HEK293 (cell line): ENCODE data around the gene PCDHA8.
"Not testable (repeated sequence)": the region's sequence is repeated elsewhere in the genome, so short reads cannot be mapped to it uniquely, and the experiment has no call there.

Experiments used
- CTCF ChIA-PET: fragments of 350-600 bp; formaldehyde crosslinking; extraction: SDS; loops from one replicate; lab custom pipeline; 2021; ENCODE audit warnings: antibody characterized with exemption; lab: Yijun Ruan, JAX
- POLR2A ChIA-PET: fragments of 300-600 bp; formaldehyde crosslinking; extraction: SDS; loops from one replicate; lab custom pipeline; 2020; ENCODE audit warnings: antibody characterized with exemption, inconsistent platforms; lab: Yijun Ruan, JAX
- H3K27ac ChIP-seq: fragments of 200-500 bp; sonication (Bioruptor generic); 2 replicates; pipeline ENCODE4 v1.5.1; 2014; ENCODE audit warnings: low read depth, low read length, control low read depth, inconsistent platforms; ENCODE audit errors: extremely low read depth
- H3K36me3 ChIP-seq, 2 experiments: fragments of 200-500 bp in 1 of 2; sonication (Bioruptor generic) in 1 of 2; 1 replicate in 1 of 2; 2 replicates in 1 of 2; pipeline ENCODE4 v1.5.1; 2014 to 2017; ENCODE audit warnings: inconsistent platforms in 2 of 2, low read length in 2 of 2; ENCODE audit not compliant: control insufficient read depth in 2 of 2, insufficient read depth in 1 of 2
- H3K4me1 ChIP-seq: fragments of 200-500 bp; sonication (Bioruptor generic); 2 replicates; pipeline ENCODE4 v1.5.1; 2014; ENCODE audit warnings: mild to moderate bottlenecking, low read length, inconsistent platforms; ENCODE audit not compliant: control insufficient read depth, insufficient read depth
- H3K4me3 ChIP-seq: 2 replicates; pipeline ENCODE4 v1.5.1; 2011; ENCODE audit warnings: low read depth, mild to moderate bottlenecking, control low read depth, low read length, moderate library complexity
- H3K9me3 ChIP-seq: fragments of 200-500 bp; sonication (Bioruptor generic); 2 replicates; pipeline ENCODE4 v1.5.1; 2014; ENCODE audit warnings: low read depth, low read length, inconsistent platforms; ENCODE audit not compliant: control insufficient read depth, insufficient read depth
- CTCF ChIP-seq: fragments of 450-650 bp; formaldehyde crosslinking; IDR thresholded peaks from 2 replicates; pipeline ENCODE4 v1.5.1; 2016; ENCODE audit warnings: missing biosample characterization, missing genetic modification characterization
- IKZF3 ChIP-seq: fragments of 450-650 bp; IDR thresholded peaks from 2 replicates; pipeline ENCODE4 v1.5.0; 2018; ENCODE audit warnings: missing biosample characterization, mild to moderate bottlenecking, missing genetic modification characterization, moderate library complexity
- INSM2 ChIP-seq: fragments of 450-650 bp; formaldehyde crosslinking; IDR thresholded peaks from 2 replicates; pipeline ENCODE4 v1.5.1; 2016; ENCODE audit warnings: missing biosample characterization, missing genetic modification characterization
- KLF1 ChIP-seq: fragments of 450-650 bp; formaldehyde crosslinking; IDR thresholded peaks from 2 replicates; pipeline ENCODE4 v1.5.1; 2016; ENCODE audit warnings: missing biosample characterization, missing genetic modification characterization
- MZF1 ChIP-seq: fragments of 450-650 bp; formaldehyde crosslinking; IDR thresholded peaks from 2 replicates; pipeline ENCODE4 v1.5.1; 2017; ENCODE audit warnings: missing biosample characterization, missing genetic modification characterization, borderline replicate concordance
- OVOL3 ChIP-seq: fragments of 450-650 bp; formaldehyde crosslinking; IDR thresholded peaks from 2 replicates; pipeline ENCODE4 v1.5.1; 2016; ENCODE audit warnings: missing biosample characterization, missing genetic modification characterization
- PRDM1 ChIP-seq: fragments of 450-650 bp; formaldehyde crosslinking; IDR thresholded peaks from 2 replicates; pipeline ENCODE4; 2016; ENCODE audit warnings: missing biosample characterization, missing genetic modification characterization
- TCF7L2 ChIP-seq: IDR thresholded peaks from 2 replicates; pipeline ENCODE4 v1.6.1; 2011; ENCODE audit warnings: low read depth, mild to moderate bottlenecking, inconsistent platforms, low read length, moderate library complexity, borderline replicate concordance
- ZBTB7A ChIP-seq: fragments of 450-650 bp; formaldehyde crosslinking; IDR thresholded peaks from 2 replicates; pipeline ENCODE4 v1.5.1; 2016; ENCODE audit warnings: low read depth, missing biosample characterization, missing genetic modification characterization
- ZNF157 ChIP-seq: fragments of 450-650 bp; formaldehyde crosslinking; IDR thresholded peaks from 2 replicates; pipeline ENCODE4 v1.5.1; 2016; ENCODE audit warnings: missing biosample characterization, missing genetic modification characterization
- ZNF16 ChIP-seq: fragments of 450-650 bp; formaldehyde crosslinking; IDR thresholded peaks from 2 replicates; pipeline ENCODE4 v1.5.1; 2016; ENCODE audit warnings: low read depth, missing biosample characterization, missing genetic modification characterization
- ZNF24 ChIP-seq: fragments of 450-650 bp; formaldehyde crosslinking; IDR thresholded peaks from 2 replicates; pipeline ENCODE4 v1.5.1; 2016; ENCODE audit warnings: missing biosample characterization, missing genetic modification characterization
- ZNF366 ChIP-seq: fragments of 450-650 bp; formaldehyde crosslinking; conservative IDR thresholded peaks from 2 replicates; pipeline ENCODE4 v1.5.1; 2016; ENCODE audit warnings: missing biosample characterization, missing genetic modification characterization
- ZNF433 ChIP-seq: fragments of 450-650 bp; formaldehyde crosslinking; IDR thresholded peaks from 2 replicates; pipeline ENCODE4 v1.5.1; 2016; ENCODE audit warnings: missing biosample characterization, missing genetic modification characterization, low read depth
- ZNF514 ChIP-seq: fragments of 450-650 bp; formaldehyde crosslinking; IDR thresholded peaks from 2 replicates; pipeline ENCODE4 v1.5.1; 2016; ENCODE audit warnings: missing biosample characterization, missing genetic modification characterization
- ZNF544 ChIP-seq: fragments of 450-650 bp; formaldehyde crosslinking; IDR thresholded peaks from 2 replicates; pipeline ENCODE4 v1.5.0; 2017; ENCODE audit warnings: missing biosample characterization, missing genetic modification characterization
- ZNF600 ChIP-seq: fragments of 450-650 bp; formaldehyde crosslinking; IDR thresholded peaks from 2 replicates; pipeline ENCODE4 v1.5.1; 2016; ENCODE audit warnings: missing biosample characterization, missing genetic modification characterization
- ZNF654 ChIP-seq: fragments of 450-650 bp; formaldehyde crosslinking; IDR thresholded peaks from 2 replicates; pipeline ENCODE4 v1.5.1; 2016; ENCODE audit warnings: low read depth, missing biosample characterization, missing genetic modification characterization
- ZNF701 ChIP-seq: fragments of 450-650 bp; formaldehyde crosslinking; IDR thresholded peaks from 2 replicates; pipeline ENCODE4 v1.5.1; 2016; ENCODE audit warnings: missing biosample characterization, missing genetic modification characterization
- ZXDB ChIP-seq: fragments of 450-650 bp; formaldehyde crosslinking; IDR thresholded peaks from 2 replicates; pipeline ENCODE4 v1.5.1; 2016; ENCODE audit warnings: missing biosample characterization, missing genetic modification characterization
- TF ChIP-seq, protein P1 (sequence below): fragments of 450-650 bp; formaldehyde crosslinking; IDR thresholded peaks from 2 replicates; pipeline ENCODE4 v1.5.0; 2017; ENCODE audit warnings: missing biosample characterization, missing genetic modification characterization, borderline replicate concordance

The PCDHA8 gene

GRCh38 chr5:140796718-140797095, 44.3 kb upstream of the PCDHA8 start:
- Histone ChIP-seq H3K27ac (no peak overlapping the region), H3K9me3 (no peaks in the 10 kb centered on the region), H3K4me1 (no peaks in the 10 kb centered on the region), H3K4me3 (no peak overlapping the region), H3K36me3 (no peaks in the 10 kb centered on the region)
- no peak for TF ChIP-seq CTCF
- TF ChIP-seq ZNF433, result no peak
- TF ChIP-seq KLF1 (tag by site-specific recombination), result no peak
- TF ChIP-seq, protein P1, sequence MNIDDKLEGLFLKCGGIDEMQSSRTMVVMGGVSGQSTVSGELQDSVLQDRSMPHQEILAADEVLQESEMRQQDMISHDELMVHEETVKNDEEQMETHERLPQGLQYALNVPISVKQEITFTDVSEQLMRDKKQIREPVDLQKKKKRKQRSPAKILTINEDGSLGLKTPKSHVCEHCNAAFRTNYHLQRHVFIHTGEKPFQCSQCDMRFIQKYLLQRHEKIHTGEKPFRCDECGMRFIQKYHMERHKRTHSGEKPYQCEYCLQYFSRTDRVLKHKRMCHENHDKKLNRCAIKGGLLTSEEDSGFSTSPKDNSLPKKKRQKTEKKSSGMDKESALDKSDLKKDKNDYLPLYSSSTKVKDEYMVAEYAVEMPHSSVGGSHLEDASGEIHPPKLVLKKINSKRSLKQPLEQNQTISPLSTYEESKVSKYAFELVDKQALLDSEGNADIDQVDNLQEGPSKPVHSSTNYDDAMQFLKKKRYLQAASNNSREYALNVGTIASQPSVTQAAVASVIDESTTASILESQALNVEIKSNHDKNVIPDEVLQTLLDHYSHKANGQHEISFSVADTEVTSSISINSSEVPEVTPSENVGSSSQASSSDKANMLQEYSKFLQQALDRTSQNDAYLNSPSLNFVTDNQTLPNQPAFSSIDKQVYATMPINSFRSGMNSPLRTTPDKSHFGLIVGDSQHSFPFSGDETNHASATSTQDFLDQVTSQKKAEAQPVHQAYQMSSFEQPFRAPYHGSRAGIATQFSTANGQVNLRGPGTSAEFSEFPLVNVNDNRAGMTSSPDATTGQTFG (tag by site-specific recombination), result no peak
- no peak for TF ChIP-seq TCF7L2
- no peak for TF ChIP-seq MZF1
- TF ChIP-seq ZNF544 (tag by site-specific recombination), result no peak
- TF ChIP-seq ZNF16 (tag by site-specific recombination), result no peak
- ChIA-PET POLR2A (no interaction called here), CTCF (no interaction called here)

- CTCF ChIA-PET, result interaction anchor here (0.5 to 0.6 kb wide), 2 partner anchors 462 to 525 kb away, joined by 3 read pairs; no protein-coding TSS in a partner anchor
- no peaks in the 10 kb centered on the region for H3K4me1 ChIP-seq
- TF ChIP-seq ZBTB7A, result no peak
- peak; percentile 47 for TF ChIP-seq ZNF654 (tag by site-specific recombination)
- TF ChIP-seq, all 188 proteins: peak for 1
- Histone ChIP-seq H3K27ac (no peak within 1 kb of the TSS), H3K36me3 (no peaks in the 10 kb centered on the region), H3K9me3 (no peaks in the 10 kb centered on the region), H3K4me3 (no peak within 1 kb of the TSS)
- POLR2A ChIA-PET, result no interaction called here
Measured at GRCh38 chr5:140800816-140801493, 40.0 kb upstream of the PCDHA8 start, which contains the start of gene PCDHA3. PCDHA3 (plus strand) TSS chr5:140801057.

DNA sequence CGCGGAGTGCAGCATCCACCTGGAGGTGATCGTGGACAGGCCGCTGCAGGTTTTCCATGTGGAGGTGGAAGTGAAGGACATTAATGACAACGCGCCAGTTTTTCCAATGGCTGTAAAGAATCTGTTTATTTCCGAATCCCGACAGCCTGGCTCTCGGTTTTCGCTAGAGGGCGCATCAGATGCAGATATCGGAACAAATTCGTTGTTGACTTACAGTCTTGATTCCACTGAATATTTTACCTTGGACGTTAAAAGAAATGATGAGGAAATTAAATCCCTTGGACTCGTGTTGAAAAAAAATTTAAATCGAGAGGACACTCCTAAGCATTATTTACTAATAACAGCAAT, 39.5 kb upstream of the PCDHA8 start:
- no peaks in the 10 kb centered on the region for H3K9me3 ChIP-seq
- H3K36me3 ChIP-seq, result no peaks in the 10 kb centered on the region
- TF ChIP-seq OVOL3 (tag by site-specific recombination) (no peak), ZXDB (tag by site-specific recombination) (no peak), ZNF366 (tag by site-specific recombination) (no peak), PRDM1 (tag by site-specific recombination) (no peak), ZNF24 (tag by site-specific recombination) (no peak), ZNF157 (tag by site-specific recombination) (no peak), IKZF3 (tag by site-specific recombination) (no peak), ZNF600 (tag by site-specific recombination) (no peak), ZNF514 (tag by site-specific recombination) (no peak), ZNF701 (no peak), INSM2 (tag by site-specific recombination) (no peak)
- POLR2A ChIA-PET, result no interaction called here
- no peaks in the 10 kb centered on the region for H3K4me1 ChIP-seq
- H3K27ac ChIP-seq, result no peak overlapping the region
- CTCF ChIA-PET, result interaction anchor here (0.6 kb wide), 1 partner anchor 526 kb away, joined by 3 read pairs; no protein-coding TSS in a partner anchor
- no peak overlapping the region for H3K4me3 ChIP-seq

GRCh38 chr5:140802381-140802780, 38.6 kb upstream of the PCDHA8 start:
- H3K36me3 ChIP-seq, H3K4me3 ChIP-seq, CTCF ChIA-PET, H3K4me1 ChIP-seq, H3K27ac ChIP-seq, H3K9me3 ChIP-seq, POLR2A ChIA-PET: not testable (repeated sequence)
